Endothelial cell of umbilical vein (primary cell): ENCODE results near the gene PRPS1L1. TPM values are rescaled to one million over a fixed set of nuclear protein-coding genes. Genes with fewer than 3 reads are reported as not detected.

Experiments
- BruUV-seq: library from RNA; stranded (reverse); fragments of 400-500 nt; replicated peaks from 2 replicates; lab custom pipeline; 2021; lab: Mats Ljungman, UMichigan
- CTCF ChIA-PET: fragments of 300-600, 350-600 bp; sonication (Branson Sonifier 250); formaldehyde crosslinking; loops from one replicate; lab custom pipeline; 2021; ENCODE audit warnings: antibody characterized with exemption, inconsistent platforms; lab: Charles Lee
- POLR2A ChIA-PET: fragments of 300-600, 350-600 bp; sonication (Branson Sonifier 250); formaldehyde crosslinking; loops from one replicate; lab custom pipeline; 2021; ENCODE audit warnings: antibody characterized with exemption, inconsistent platforms; lab: Charles Lee
- DNase-seq: peaks from one replicate; pipeline ENCODE4 v3.0.0-alpha.2; 2011; ENCODE audit warnings: low read depth, low spot score
- FAIRE-seq: peaks from 2 replicates; lab custom pipeline; 2011; peaks lifted over from hg19 to GRCh38; lab: Jason Lieb, UNC
- H2AFZ ChIP-seq: 2 replicates; pipeline ENCODE4 v1.6.0; 2012; ENCODE audit warnings: low read depth, low read length, control low read depth, inconsistent platforms
- H3K27ac ChIP-seq: 2 replicates; pipeline ENCODE4 v1.5.1; 2011; ENCODE audit warnings: low read depth, mild to moderate bottlenecking, control low read depth, low read length, moderate library complexity; ENCODE audit not compliant: insufficient read depth
- H3K27me3 ChIP-seq, 2 experiments: 2 replicates each; pipeline versions ENCODE4 v1.6.0 to v1.6.1; 2011; ENCODE audit warnings: low read length in 2 of 2, mixed read lengths in 1 of 2; ENCODE audit not compliant: control insufficient read depth in 2 of 2, insufficient read depth in 2 of 2
- H3K36me3 ChIP-seq, 2 experiments: 2 replicates in 1 of 2; 3 replicates in 1 of 2; pipeline ENCODE4 v1.5.1; 2011; ENCODE audit warnings: low read length in 2 of 2, mild to moderate bottlenecking in 1 of 2, moderate library complexity in 1 of 2; ENCODE audit not compliant: control insufficient read depth in 2 of 2, insufficient read depth in 2 of 2; ENCODE audit errors: extremely low read depth in 1 of 2
- H3K4me1 ChIP-seq: 3 replicates; pipeline ENCODE4 v1.5.1; 2011; ENCODE audit warnings: mild to moderate bottlenecking, low read length; ENCODE audit not compliant: control insufficient read depth, insufficient read depth; ENCODE audit errors: extremely low read depth
- H3K4me2 ChIP-seq: 2 replicates; pipeline ENCODE4 v1.6.1; 2011; ENCODE audit warnings: low read length, control low read depth, mixed read lengths; ENCODE audit not compliant: insufficient read depth
- H3K4me3 ChIP-seq, 3 experiments: fragments of 200-600 bp in 1 of 3; sonication (generic), shearing (Covaris generic) in 1 of 3; replicated peaks in 1 of 3; 2 replicates each; pipeline ENCODE4 v1.5.1; 2011 to 2016; ENCODE audit warnings: control low read depth in 3 of 3, low read length in 3 of 3, mild to moderate bottlenecking in 2 of 3, inconsistent platforms in 1 of 3, low read depth in 1 of 3, moderate library complexity in 1 of 3; ENCODE audit not compliant: insufficient read depth in 1 of 3
- H3K79me2 ChIP-seq: 2 replicates; pipeline ENCODE4 v1.6.0; 2012; ENCODE audit warnings: low read length, inconsistent platforms; ENCODE audit not compliant: control insufficient read depth, insufficient read depth
- H3K9ac ChIP-seq: replicated peaks from 2 replicates; pipeline ENCODE3; 2011; ENCODE audit warnings: low read length, control low read depth; ENCODE audit not compliant: insufficient read depth; ENCODE audit errors: extremely low read depth
- H3K9me1 ChIP-seq: replicated peaks from 3 replicates; pipeline ENCODE4 v1.6.0; 2011; ENCODE audit warnings: mild to moderate bottlenecking, low read length; ENCODE audit not compliant: control insufficient read depth, insufficient read depth; ENCODE audit errors: extremely low read depth
- H3K9me3 ChIP-seq: replicated peaks from 2 replicates; pipeline ENCODE4 v1.5.1; 2012; ENCODE audit warnings: low read length, inconsistent platforms; ENCODE audit not compliant: control insufficient read depth, insufficient read depth
- H4K20me1 ChIP-seq: replicated peaks from 2 replicates; pipeline ENCODE3; 2011; ENCODE audit warnings: mild to moderate bottlenecking, low read length; ENCODE audit not compliant: control insufficient read depth, insufficient read depth; ENCODE audit errors: extremely low read depth
- CTCF ChIP-seq, 2 donors: IDR thresholded peaks; 1 replicate in 1 of 2; 2 replicates in 1 of 2; pipeline ENCODE4 v1.5.1; 2011; ENCODE audit warnings: low read length in 2 of 2, mild to moderate bottlenecking in 2 of 2, moderate library complexity in 2 of 2, control low read depth in 1 of 2, inconsistent platforms in 1 of 2, low read depth in 1 of 2; ENCODE audit not compliant: insufficient read depth in 1 of 2; ENCODE audit errors: extremely low read depth in 1 of 2
- EZH2 ChIP-seq: IDR thresholded peaks from 2 replicates; pipeline ENCODE4 v1.6.1; 2012; ENCODE audit warnings: borderline replicate concordance, low read depth, mild to moderate bottlenecking, moderate library complexity, low read length, inconsistent platforms; ENCODE audit not compliant: severe bottlenecking
- FOS ChIP-seq: IDR thresholded peaks from 2 replicates; pipeline ENCODE4 v1.6.1; 2011; ENCODE audit warnings: mild to moderate bottlenecking, low read length, moderate library complexity, borderline replicate concordance; ENCODE audit not compliant: insufficient read depth
- GATA2 ChIP-seq: IDR thresholded peaks from 2 replicates; pipeline ENCODE4 v1.7.0; 2011; ENCODE audit warnings: low read depth, mild to moderate bottlenecking, moderate library complexity, mixed read lengths, low read length; ENCODE audit not compliant: insufficient read length, insufficient read depth
- JUN ChIP-seq: IDR thresholded peaks from 2 replicates; pipeline ENCODE4 v1.6.1; 2011; ENCODE audit warnings: borderline replicate concordance, low read depth; ENCODE audit not compliant: insufficient read length, insufficient read depth
- MAX ChIP-seq: IDR thresholded peaks from 2 replicates; pipeline ENCODE4 v1.6.1; 2011; ENCODE audit not compliant: insufficient read depth, insufficient read length
- MYC ChIP-seq: IDR thresholded peaks from one replicate; pipeline ENCODE4 v1.6.1; 2011; ENCODE audit warnings: mild to moderate bottlenecking, low read depth, low read length
- POLR2A ChIP-seq: IDR thresholded peaks from 2 replicates; pipeline ENCODE4 v1.6.1; 2012; ENCODE audit warnings: low read depth, mild to moderate bottlenecking, control low read depth, low read length
- POLR2AphosphoS5 ChIP-seq: IDR thresholded peaks from 2 replicates; pipeline ENCODE4 v1.6.1; 2012; ENCODE audit warnings: low read depth, mild to moderate bottlenecking, control low read depth, low read length, moderate library complexity; ENCODE audit not compliant: insufficient read depth
- dilution Hi-C: fragments of 300-500 bp; cut with MboI; formaldehyde crosslinking; loops from one replicate; pipeline ENCODE4 v1.15.0; 2019; ENCODE audit warnings: low sequenced_read_pairs; ENCODE audit not compliant: extremely low pct_ligation_motif_present
- intact Hi-C: fragments of 100-400 bp; cut with micrococcal nuclease; formaldehyde crosslinking; loops from one replicate; pipeline ENCODE4 v1.10.0; 2022
- polyA plus RNA-seq, 4 experiments: library from polyadenylated mRNA; depleted of rRNA in 3 of 4; stranded (reverse) in 3 of 4; unstranded in 1 of 4; fragments of >200 nt; gene quantifications; 2 replicates each; pipeline versions ENCODE4 v1.2.1 to v1.2.3, GENCODE V29; 2011 to 2012; ENCODE audit warnings: missing spikeins in 1 of 4
- total RNA-seq: library from RNA; stranded (reverse); gene quantifications from 2 replicates; pipeline ENCODE4 v1.2.3, GENCODE V29; 2021

The PRPS1L1 gene
- total and polyA plus RNA-seq, 2 donors (not counting 3 experiments of a cell fraction or from before 2014, with no cell fraction given): not detected

- no peak overlapping the region for H3K27ac ChIP-seq
- no peaks in the 10 kb centered on the region for H3K36me3 ChIP-seq
- CTCF ChIA-PET: interaction anchor here (1.3 kb wide), 1 partner anchor 11 kb away, joined by 3 read pairs; no protein-coding TSS in a partner anchor
- H3K4me1 ChIP-seq: no peaks in the 10 kb centered on the region
- no peak for TF ChIP-seq MYC
- no peak for TF ChIP-seq CTCF (IDR thresholded peaks at IDR 0.05; ENCODE audit: extremely low read depth in 1 of 2, insufficient read depth in 1 of 2, low read depth in 1 of 2, low read length in 2 of 2)
- no peak for TF ChIP-seq FOS
- TF ChIP-seq MAX: no peak
- no peak for TF ChIP-seq GATA2
- no peak for TF ChIP-seq JUN
- no peak for TF ChIP-seq POLR2A
- TF ChIP-seq EZH2: no peak
- no peak for TF ChIP-seq POLR2AphosphoS5
- POLR2A ChIA-PET: no interaction called here
- FAIRE-seq (no peak), DNase-seq (no peak)
- no peak overlapping the region for H3K4me2 ChIP-seq
- no peaks in the 10 kb centered on the region for H4K20me1 ChIP-seq
- no peaks in the 10 kb centered on the region for H3K27me3 ChIP-seq
- intact Hi-C loops: no loop called here
- no peak overlapping the region for H3K4me3 ChIP-seq
- no TSS peak for BruUV-seq
- H2AFZ ChIP-seq: no peak overlapping the region
- no peaks in the 10 kb centered on the region for H3K9me1 ChIP-seq
- no peaks in the 10 kb centered on the region for H3K9me3 ChIP-seq
- no peak overlapping the region for H3K9ac ChIP-seq
- H3K79me2 ChIP-seq: no peaks in the 10 kb centered on the region
- dilution Hi-C loops: no loop called here
These were observed 25.7 kb upstream of the PRPS1L1 start for GRCh38 chr7:18053177-18053928.
